ENCODE results near the gene HBM. TPM values are rescaled to one million over a fixed set of nuclear protein-coding genes. Genes with fewer than 3 reads are reported as not detected.
"Not testable (repeated sequence)": the region's sequence is repeated elsewhere in the genome, so short reads cannot be mapped to it uniquely, and the experiment has no call there.

HBM gene, protein sequence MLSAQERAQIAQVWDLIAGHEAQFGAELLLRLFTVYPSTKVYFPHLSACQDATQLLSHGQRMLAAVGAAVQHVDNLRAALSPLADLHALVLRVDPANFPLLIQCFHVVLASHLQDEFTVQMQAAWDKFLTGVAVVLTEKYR
- total RNA-seq: not detected in 2 replicates

DNA sequence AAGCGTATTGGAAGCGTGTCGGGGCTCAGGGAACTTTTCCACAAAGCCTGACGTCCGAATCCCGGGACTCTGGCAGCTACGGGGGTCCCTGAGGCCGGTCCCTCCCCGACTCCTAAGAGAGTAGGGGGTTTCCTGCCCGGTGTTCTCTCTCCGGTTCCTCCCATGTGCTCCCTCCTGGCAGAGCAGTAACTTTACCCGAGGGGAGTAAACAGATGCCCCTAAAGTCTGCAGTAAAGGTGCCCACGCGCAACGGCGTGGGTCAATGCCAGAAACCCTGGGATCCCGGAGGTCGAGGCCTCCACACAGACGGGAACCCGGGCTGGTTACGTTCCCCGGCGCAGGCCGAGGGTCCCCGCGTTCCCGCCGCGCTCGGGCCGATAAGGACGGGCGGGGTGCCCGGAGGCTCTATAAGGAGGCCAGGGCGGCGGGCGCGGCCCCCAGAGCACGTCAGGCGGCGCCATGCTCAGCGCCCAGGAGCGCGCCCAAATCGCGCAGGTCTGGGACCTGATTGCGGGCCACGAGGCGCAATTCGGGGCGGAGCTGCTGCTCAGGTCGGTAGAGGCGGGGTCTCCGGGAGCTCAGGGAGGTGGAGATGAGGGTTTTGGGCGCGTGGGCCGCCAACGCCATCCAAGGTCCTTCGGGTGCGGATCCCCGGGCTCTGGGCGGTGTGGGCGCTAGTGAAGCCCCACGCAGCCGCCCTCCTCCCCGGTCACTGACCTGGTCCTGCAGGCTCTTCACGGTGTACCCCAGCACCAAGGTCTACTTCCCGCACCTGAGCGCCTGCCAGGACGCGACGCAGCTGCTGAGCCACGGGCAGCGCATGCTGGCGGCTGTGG lies at the start of gene HBM:
HBM (plus strand) TSS at position 440 of the 836 bp plus-strand sequence; CDS start at position 460, 20 bp downstream.
- DNase-seq (ENCODE audit: low read depth in 2 of 2): no peak

DNA sequence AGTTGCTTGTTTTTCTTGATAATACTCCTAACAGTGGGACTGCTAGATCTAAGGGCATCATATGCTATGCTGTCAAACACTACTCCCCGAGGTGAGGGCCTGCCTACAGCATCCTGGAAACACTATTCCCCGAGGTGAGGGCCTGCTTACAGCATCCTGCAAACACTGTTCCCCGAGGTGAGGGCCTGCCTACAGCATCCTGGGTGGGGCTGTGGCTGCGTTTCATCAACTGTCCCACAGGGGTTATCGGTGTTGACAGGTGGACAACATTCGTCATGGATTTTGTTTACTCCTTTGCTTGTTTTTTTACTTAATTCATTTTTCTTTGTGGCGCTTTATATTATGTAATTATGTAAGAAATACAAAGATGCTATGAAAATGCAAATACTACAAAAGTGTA lies 49.8 kb upstream of the HBM start:
- no peak for DNase-seq (ENCODE audit: low read depth in 2 of 2)

DNA sequence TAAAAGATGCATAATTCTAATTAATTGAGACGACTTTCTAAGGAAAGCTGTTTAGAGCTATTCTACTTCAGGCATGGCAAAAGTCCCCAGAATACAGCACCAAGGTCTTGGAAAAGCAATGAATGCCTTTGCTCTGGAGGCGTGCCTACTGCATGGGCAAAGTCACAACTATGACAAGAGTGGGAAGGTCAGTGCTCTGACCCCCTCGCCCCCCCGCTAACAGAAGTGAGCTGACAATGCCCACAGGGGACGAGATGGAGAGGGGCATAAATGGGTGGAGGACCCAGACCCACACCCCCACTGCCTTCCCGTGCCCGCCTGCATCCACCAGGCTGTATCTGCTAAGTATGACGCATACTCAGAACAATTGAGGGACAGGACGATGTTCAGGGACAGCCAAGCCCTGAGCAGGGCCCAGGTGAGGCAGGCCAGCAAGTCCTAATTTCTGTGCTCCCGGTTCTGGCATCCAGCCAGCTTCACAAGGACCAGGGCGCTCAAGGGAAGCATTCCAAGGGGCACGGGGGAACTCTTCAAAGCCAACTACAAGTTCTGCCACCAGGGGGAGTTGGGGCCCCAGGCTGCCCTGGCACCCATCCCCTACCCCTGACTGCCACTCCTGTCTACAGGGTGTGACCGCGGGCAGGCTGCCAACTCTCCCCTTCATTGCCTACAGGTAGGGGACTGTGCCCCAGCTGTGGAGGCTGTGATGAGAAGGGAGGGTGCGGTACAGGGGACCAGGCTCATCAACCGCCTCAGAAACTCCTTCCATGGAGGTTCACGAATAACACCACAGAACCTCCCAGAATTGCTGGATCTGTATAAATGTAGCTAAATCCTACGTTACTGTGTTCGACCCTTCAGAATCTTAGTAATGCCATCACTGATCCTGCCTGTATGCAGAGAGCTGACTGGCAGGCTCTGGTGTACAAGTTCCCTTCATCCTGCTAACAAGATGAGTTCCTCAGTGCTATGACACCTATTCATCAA lies 48.1 kb upstream of the HBM start:
- peak; percentile 48 to 56 for DNase-seq (ENCODE audit: low read depth in 2 of 2)

DNA sequence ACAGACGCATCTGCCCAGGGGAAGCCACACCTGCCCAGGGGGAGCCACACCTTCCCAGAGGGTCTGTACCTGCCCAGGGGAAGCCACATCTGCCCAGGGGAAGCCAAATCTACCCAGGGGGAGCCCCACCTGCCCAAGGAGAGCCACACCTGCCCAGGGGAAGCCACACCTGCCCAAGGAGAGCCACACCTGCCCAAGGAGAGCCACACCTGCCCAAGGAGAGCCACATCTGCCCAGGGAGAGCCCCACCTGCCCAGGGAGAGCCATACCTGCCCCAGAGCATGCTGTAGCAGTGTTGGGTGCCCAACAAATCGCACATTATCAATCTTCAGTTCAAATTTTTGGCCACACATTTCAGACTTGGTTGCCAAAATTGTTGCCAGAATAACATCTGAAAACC lies 46.9 kb upstream of the HBM start:
- DNase-seq (ENCODE audit: low read depth in 2 of 2): no peak

DNA sequence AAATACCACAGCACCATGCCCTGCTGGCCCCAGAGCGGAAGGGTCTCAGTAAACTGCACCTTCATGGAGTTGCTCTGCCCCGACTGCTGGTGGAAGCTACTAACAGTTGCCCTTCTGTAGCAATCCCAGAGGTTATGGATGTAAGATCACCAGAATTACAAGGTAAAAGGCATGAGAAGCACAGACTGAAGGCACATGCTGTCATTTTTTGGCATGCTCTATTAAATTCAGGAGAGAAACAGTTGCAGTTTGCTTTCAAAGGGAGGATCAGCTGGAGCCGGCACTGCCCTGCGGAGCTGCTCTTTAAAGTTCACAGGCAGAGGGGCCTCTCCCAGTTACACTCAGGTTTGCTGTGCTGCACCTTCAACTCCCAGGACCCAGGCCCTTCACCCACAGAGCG lies 46.5 kb upstream of the HBM start:
- no peak for DNase-seq (ENCODE audit: low read depth in 2 of 2)

DNA sequence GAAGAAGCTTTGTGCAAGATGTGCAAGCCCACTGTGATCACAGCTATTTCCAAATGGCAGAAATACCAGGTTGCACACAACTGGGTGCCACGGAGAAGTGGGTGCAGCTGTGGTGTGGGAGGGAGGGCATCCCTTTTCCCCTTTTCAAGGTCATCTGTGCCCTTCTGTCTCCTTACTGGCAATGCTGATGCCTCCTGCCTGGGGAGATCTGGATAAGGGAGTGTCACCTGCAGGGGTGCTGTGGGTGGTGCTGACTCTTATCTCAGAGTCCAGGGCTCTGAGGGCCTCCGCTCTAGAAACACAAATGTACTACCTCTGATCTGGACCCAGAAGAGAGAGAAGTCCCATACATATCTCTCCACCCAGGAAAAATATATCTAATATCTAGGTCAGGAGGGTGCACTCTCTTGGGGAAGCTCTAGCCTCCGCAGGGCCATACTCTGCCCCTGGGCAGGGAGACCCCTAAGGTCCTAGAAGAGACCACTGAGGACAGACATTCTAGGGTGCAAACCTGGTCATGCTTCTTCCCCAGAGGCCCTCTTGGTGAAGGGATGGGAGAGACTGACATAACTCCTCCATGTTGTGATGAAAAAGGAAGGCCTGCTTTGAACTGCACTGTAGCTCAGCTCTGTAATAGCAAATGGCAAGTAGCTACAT lies 45.8 kb upstream of the HBM start:
- DNase-seq (ENCODE audit: low read depth in 2 of 2): no peak

DNA sequence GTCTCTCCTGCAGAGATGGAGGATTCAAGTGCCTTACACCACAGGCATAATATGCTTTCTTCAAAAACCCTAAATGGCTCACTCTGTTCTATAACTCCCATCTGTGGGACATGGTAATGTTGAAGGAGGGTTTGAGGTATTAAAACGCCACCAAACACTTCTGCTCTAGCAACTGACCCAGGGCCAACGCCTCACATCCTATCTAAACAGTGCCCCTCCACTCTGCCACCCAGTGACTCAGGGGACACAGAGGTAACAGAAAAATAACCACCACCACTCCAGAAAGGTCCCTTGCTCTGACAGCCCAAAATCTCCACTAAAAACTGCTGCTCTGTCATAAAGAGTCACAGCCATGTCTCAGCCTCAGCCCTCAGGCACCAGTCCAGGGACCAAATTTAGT lies 45.0 kb upstream of the HBM start:
- DNase-seq (ENCODE audit: low read depth in 2 of 2): no peak

DNA sequence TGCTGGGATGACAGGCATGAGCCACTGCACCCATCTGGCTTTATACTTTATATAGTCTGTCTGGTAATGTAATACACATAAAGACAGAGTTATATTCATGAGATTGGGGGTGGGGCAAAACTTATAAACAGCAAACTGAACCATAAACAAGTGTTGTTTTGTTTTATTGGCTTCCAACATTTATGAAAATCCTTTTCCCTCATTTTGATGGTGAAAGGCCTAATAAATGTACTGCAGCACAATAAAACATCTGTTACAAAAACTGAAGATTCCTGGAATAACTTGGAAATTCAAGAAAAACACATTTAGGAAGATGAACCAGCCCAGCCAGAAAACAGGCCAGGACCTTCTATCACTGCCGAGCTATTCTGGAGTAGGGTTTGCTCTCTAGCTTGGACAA lies 43.4 kb upstream of the HBM start:
- DNase-seq (ENCODE audit: low read depth in 2 of 2): no peak

DNA sequence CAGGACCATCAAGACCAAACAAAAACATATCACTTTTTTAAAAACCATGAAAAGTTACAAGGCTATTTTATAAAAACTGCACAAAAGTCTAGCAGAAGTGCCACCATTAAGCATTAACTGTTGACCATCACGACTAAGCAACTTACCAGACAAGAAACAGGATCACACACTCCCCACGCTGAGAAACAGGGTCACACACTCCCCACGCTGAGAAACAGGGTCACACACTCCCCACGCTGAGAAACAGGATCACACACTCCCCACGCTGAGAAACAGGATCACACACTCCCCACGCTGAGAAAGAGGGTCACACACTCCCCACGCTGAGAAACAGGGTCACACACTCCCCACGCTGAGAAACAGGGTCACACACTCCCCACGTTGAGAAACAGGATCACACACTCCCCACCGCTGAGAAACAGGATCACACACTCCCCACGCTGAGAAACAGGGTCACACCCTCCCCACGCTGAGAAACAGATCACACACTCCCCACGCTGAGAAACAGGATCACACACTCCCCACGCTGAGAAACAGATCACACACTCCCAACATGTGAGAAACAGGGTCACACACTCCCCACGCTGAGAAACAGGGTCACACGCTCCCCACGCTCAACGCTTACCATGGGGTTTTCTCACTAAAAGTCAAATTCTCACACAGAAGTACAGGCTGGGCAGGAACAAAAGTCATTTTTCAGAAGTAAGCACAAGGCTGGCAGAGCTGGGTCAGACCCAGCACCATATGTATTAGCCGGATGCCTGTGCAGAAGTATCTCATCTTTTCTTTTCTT lies 42.0 kb upstream of the HBM start:
- DNase-seq (ENCODE audit: low read depth in 2 of 2): not testable (repeated sequence)

DNA sequence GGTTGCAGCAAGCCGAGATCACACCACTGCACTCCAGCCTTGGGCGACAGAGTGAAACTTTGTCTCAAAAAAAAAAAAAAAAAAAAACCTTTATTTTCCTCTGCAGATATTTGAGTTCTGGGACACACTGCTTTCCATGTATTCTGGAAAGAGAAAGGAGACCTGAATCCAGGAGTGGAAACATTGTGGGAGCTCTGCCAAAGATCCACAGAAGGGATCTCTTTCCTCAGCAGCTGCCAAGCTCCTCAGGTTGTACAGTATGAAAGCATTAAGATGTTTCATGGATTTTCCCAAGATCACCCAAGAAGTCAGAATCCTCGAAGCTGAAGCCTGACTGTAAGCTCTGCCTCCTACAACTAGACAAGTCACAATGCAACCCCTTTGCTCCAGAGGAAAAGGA lies 40.8 kb upstream of the HBM start:
- no peak for DNase-seq (ENCODE audit: low read depth in 2 of 2)

DNA sequence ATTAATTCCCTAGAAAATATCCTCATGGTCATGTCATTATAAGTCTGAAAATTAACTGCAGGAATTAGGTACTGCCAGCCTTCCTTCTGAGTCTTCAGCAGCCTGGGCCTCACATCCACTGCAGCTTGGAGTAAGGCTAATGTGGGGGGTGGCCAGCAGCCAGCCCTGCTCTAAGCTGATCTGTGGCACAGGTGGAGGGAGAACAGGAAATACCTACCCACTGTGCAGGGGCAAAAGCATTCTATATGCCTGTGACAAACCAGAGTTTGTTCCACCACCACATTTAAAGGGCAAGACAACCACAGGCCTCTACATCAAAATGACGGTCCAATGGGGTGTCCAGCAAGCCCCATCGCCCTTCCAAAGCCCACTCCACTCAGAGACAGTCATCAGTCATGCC lies 36.7 kb upstream of the HBM start:
- no peak for DNase-seq (ENCODE audit: low read depth in 2 of 2)

DNA sequence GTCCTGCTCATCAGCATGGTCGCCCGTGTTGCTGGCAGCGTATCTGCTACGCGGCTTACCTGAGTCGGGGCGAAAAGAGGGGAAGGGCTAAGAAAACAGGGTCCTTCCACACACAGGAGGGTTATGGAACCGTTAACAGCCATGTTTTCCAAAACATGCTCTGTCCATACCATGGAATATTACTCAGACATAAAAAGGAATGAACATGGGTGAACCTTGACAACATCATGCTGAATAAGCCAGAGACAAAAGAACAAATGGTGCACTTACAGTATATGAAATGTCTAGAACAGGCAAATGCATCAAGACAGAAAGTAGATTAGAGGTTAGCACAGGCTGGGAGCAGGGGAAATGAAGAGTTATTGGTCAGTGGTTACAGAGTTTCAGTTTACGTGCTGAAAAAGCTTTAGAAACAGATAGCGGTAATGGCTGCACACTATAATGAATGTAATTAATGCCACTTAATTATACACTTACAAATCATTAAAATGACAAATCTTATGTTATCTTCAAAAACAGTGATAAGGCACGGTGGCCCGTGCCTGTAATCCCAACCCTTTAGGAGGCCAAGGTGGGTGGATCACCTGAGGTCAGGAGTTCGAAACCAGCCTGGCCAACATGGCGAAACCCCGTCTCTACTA lies 35.1 kb upstream of the HBM start:
- DNase-seq (ENCODE audit: low read depth in 2 of 2): no peak

DNA sequence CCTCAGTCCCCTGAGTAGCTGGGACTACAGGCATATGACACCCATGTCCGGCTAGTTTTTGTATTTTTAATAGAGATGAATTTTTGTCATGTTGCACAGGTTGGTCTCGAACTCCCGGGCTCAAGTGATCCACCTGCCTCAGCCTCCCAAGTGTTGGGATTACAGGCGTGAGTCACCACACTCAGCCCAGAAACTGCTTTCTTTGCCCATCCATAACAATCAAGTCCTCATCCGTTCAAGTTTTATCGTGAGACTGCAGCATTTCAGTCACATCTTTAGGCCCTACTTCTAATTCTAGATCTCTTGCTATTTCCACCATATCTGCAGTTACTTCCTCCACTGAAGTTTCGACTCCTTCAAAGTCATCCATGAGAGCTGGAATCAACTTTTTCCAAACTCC lies 33.7 kb upstream of the HBM start:
- no peak for DNase-seq (ENCODE audit: low read depth in 2 of 2)

DNA sequence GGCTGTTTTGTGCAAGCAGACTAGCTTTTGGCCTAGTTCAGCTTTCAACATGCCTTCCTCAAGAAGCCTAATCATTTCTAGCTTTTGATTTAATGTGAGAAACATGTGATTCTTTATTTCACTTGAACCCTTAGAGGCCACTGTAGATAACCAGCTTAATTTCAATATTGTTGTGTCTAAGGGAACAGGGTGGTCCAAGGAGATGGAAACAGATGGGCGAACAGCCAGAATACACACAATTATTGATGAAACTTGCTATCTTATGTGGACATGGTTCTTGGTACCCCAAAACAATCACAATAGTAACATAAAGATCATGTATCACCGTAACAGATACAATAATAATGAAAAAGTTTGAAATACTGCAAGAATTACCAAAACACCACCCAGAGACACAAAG lies 32.1 kb upstream of the HBM start:
- no peak for DNase-seq (ENCODE audit: low read depth in 2 of 2)

DNA sequence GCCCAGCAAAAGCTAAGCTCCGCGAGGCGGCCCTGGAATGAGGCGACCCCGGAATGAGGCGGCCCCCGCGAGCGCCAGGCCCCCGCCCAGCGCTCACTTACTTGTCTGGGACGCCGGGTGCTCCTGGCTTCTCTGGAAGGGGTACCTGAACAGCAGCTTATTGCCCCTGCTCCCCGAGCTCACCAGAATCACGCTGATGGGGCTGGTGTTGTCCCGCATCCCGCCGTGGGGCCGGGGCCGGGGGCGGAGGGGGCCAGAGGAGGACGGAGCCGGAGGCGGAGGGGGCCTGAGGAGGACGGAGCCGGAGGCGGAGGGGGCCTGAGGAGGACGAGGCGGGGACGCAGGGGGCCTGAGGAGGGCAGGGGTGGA lies 27.7 kb upstream of the HBM start:
- DNase-seq (ENCODE audit: low read depth in 2 of 2): peak; percentile 13 to 22

DNA sequence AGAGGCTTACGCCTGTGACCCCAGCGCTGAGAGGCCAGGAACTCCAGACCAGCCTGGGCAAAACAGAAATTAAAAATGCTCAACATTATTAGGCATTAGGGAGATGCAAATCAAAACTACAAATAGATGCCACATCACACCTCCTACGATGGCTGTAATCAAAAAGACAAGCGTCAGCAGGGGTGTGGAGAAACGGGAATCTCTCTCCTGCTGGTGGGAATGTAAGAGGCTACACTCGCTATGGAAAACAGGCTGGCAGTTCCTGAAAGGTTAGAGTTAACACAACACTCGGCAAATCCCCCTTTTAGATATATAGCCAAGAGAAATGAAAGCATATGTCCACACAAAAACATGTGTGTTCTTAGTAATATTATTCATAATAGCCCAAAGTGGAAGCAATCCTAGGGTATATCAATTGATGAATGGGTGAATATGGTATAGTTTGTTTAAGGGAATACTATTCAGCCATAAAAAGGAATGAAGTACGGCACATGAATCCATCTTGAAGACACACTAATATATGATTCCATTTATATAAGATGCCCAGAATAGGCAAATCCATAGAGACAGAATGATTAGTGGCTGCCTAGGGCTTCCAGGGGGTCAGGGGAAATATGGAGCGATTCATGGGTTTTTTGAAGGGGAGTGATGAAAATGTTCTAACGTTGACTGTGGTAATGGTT lies 25.5 kb upstream of the HBM start:
- no peak for DNase-seq (ENCODE audit: low read depth in 2 of 2)

DNA sequence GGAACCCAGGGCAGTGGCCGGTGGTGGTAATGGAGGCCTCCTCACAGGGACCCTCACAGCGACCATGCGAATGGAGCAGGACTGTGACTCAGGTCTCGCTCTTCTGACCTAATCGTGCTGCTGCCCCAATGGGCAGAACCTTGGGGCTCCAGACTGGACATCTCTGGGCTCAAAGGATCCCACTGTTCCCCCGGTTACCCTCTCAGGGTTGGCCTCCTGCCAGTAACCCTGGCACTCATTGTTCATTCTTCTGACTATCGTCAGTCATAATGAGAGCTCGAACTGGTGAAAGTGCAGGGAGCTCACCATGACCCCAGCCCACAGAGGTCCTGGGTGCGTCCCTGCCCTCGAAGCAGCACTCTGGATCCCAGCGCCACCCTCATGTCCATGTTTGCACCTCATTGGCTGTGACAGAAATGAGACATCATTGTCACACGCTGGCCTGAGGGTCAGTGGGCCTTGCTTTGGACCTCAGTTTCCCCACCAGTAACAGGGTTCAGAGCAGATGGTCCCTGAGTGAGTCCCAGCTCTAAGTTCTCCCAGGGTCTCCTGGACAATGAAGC lies 23.3 kb upstream of the HBM start:
- no peak for DNase-seq (ENCODE audit: low read depth in 2 of 2)

DNA sequence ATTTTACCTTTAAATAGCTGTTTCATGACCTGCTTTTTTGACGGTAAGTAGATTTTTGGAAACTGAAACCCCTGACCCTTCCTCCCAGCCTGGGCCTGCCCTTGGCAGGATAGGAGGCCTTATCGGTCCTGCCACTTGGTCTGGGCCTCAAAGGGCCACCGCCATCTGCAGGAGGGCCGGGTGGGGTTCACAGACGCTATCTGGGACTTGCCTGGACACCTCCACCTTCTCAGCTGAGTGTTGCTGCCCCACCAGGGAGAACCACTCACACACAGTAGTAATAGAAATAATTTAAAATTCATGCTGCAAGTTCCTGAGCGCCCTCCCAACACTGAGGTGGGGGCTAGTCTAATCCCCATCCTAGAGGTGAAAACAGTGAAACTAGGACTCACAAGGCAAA lies 22.7 kb upstream of the HBM start:
- no peak for DNase-seq (ENCODE audit: low read depth in 2 of 2)

DNA sequence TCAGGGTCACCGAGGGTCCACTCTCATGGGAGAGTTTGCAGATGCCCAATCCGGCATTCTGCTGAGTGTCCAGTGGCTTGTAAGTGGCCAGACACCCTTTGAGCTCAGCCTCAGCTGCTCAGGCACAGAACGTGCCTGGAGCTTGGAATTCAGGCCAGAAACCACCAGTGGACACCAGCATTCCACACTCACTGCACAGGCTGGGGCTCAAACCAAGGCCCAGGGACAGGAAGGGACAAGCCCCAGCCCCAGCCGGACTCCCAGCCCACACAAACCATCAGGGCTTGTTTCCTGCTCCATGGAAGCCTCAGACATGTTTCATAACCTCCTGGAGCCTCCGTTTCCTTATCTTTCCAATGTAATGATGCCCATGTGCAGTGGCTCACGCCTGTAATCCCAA lies 22.3 kb upstream of the HBM start:
- DNase-seq (ENCODE audit: low read depth in 2 of 2): no peak
